Thyroid gland (tissue), 4 donors: ENCODE results near the gene AK9. TPM values are rescaled to one million over a fixed set of nuclear protein-coding genes. Genes with fewer than 3 reads are reported as not detected.
"Not testable (repeated sequence)": the region's sequence is repeated elsewhere in the genome, so short reads cannot be mapped to it uniquely, and the experiment has no call there.

Experiments
- DNase-seq, 2 donors: peaks; one replicate each; pipeline ENCODE4 v3.0.0-alpha.2; 2019
- H3K27ac ChIP-seq, 3 donors: fragments of 200-600 bp; sonication (generic); 1 replicate in 2 of 3; 2 replicates in 1 of 3; pipeline ENCODE4 v1.5.1; 2016 to 2019; ENCODE audit warnings: mild to moderate bottlenecking in 1 of 3, moderate library complexity in 1 of 3
- H3K27me3 ChIP-seq: fragments of 200-600 bp; sonication (generic); one replicate; pipeline ENCODE4 v1.5.1; 2019
- H3K36me3 ChIP-seq, 2 donors: fragments of 200-600 bp; sonication (generic); one replicate each; pipeline ENCODE4 v1.5.1; 2016 to 2019
- H3K4me1 ChIP-seq, 2 donors: fragments of 200-600 bp; sonication (generic); one replicate each; pipeline ENCODE4 v1.5.1; 2017 to 2019
- H3K4me3 ChIP-seq, 3 donors: fragments of 200-600 bp; sonication (generic); replicated peaks in 1 of 3; 1 replicate in 2 of 3; 2 replicates in 1 of 3; pipeline ENCODE4 v1.5.1; 2016; ENCODE audit warnings: mild to moderate bottlenecking in 1 of 3
- H3K9me3 ChIP-seq: fragments of 200-600 bp; sonication (generic); one replicate; pipeline ENCODE4 v1.5.1; 2017
- CTCF ChIP-seq, 6 experiments: fragments of 200-600 bp in 3 of 6; fragments of 450-650 bp in 3 of 6; sonication (generic) in 3 of 6; IDR thresholded peaks; one replicate each; pipeline ENCODE4 v1.5.1; 2016 to 2019; ENCODE audit warnings: antibody characterized with exemption in 6 of 6, mild to moderate bottlenecking in 2 of 6, inconsistent platforms in 1 of 6, moderate library complexity in 1 of 6
- POLR2A ChIP-seq, 2 donors: fragments of 450-650 bp; IDR thresholded peaks; one replicate each; pipeline ENCODE4 v1.6.1; 2017; ENCODE audit warnings: antibody characterized with exemption in 2 of 2, mild to moderate bottlenecking in 2 of 2, moderate library complexity in 1 of 2
- WGBS, 2 donors: methylation state at CpG; one replicate each; pipeline ENCODE4 v1.1.5; 2017; 5-methylcytosine and 5-hydroxymethylcytosine counted together
- intact Hi-C: fragments of 100-400 bp; cut with DNase I; formaldehyde crosslinking; loops from one replicate; pipeline ENCODE4 v1.15.1; 2023
- total RNA-seq, 4 donors: library from RNA; depleted of rRNA; stranded (reverse); fragments of >200 nt; gene quantifications; one replicate each; pipeline ENCODE4 v1.2.3, GENCODE V29; 2016

The AK9 gene
- total RNA-seq, 4 donors from 2014 or later, result 12.5 to 42.6 (median 15.3) TPM

GRCh38 chr6:109687271-109687761 lies 3.7 kb downstream of the AK9 start:
- 57 to 75% methylated on average over 2 of the region's 2 CpGs for WGBS, 2 donors
- TF ChIP-seq CTCF (IDR thresholded peaks at IDR 0.05), result no peak
- TF ChIP-seq POLR2A (IDR thresholded peaks at IDR 0.05), result no peak
- Histone ChIP-seq H3K4me3 (no peak overlapping the region), H3K9me3 (no peaks in the 10 kb centered on the region), H3K4me1 (peaks cover 0 to 14% of the 10 kb centered on the region in 2 donors), H3K36me3 (no peaks in the 10 kb centered on the region), H3K27me3 (no peaks in the 10 kb centered on the region), H3K27ac (no peak overlapping the region)
- no peak for DNase-seq
- intact Hi-C loops, result no loop called here

- no peak overlapping the region for H3K27ac ChIP-seq
- H3K36me3 ChIP-seq, result no peaks in the 10 kb centered on the region
- no peak overlapping the region for H3K4me3 ChIP-seq
- intact Hi-C loops, result no loop called here
- H3K4me1 ChIP-seq, result peaks cover 0 to 8% of the 10 kb centered on the region in 2 donors
- no peak for TF ChIP-seq CTCF (IDR thresholded peaks at IDR 0.05)
- no peak for TF ChIP-seq POLR2A (IDR thresholded peaks at IDR 0.05)
- 95 to 100% methylated on average over 1 of the region's 1 CpG for WGBS, 2 donors
- H3K9me3 ChIP-seq, result no peaks in the 10 kb centered on the region
- no peak for DNase-seq
- H3K27me3 ChIP-seq, result no peaks in the 10 kb centered on the region
These were observed 4.3 kb downstream of the AK9 start for GRCh38 chr6:109686566-109687265.

DNA sequence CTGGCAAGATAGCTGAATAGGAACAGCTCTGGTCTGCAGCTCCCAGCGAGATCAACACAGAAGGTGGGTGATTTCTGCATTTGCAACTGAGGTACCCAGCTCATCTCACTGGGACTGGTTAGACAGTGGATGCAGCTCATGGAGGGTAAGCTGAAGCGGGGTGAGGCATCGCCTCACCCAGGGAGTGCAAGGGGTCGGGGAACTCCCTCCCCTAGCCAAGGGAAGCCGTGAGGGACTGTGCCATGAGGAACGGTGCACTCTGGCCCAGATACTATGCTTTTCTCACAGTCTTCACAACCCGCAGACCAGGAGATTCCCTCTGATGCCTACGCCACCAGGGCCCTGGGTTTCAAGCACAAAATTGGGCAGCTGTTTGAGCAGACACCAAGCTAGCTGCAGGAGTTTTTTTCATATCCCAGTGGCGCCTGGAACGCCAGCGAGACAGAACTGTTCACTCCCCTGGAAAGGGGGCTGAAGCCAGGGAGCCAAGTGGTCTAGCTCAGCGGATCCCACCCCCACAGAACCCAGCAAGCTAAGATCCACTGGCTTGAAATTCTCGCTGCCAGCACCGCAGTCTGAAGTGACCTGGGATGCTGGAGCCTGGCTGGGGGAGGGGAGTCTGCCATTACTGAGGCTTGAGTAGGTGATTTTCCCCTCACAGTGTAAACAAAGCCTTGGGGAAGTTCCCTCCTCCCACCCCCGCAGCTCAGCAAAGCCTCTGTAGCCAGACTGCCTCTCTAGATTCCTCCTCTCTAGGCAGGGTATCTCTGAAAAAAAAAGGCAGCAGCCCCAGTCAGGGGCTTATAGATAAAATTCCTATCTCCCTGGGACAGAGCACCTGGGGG lies 12.1 kb downstream of the AK9 start:
- H3K27me3 ChIP-seq, intact Hi-C loops, H3K27ac ChIP-seq, H3K4me3 ChIP-seq, H3K36me3 ChIP-seq, H3K9me3 ChIP-seq: not testable (repeated sequence)
- H3K4me1 ChIP-seq, result peaks cover 0 to 11% of the 10 kb centered on the region in 2 donors
- 42 to 76% methylated on average over 6 to 12 of the region's 15 CpGs for WGBS, 2 donors
- peak; percentile 84 to 89 for DNase-seq

GRCh38 chr6:109678240-109678639 lies 12.8 kb downstream of the AK9 start:
- 87 to 88% methylated on average over 4 of the region's 4 CpGs for WGBS, 2 donors
- Histone ChIP-seq H3K4me3 (no peak overlapping the region), H3K4me1 (peaks cover 0 to 11% of the 10 kb centered on the region in 2 donors), H3K27ac (no peak overlapping the region), H3K9me3 (no peaks in the 10 kb centered on the region), H3K27me3 (no peaks in the 10 kb centered on the region), H3K36me3 (no peaks in the 10 kb centered on the region)
- DNase-seq, result no peak
- intact Hi-C loops, result no loop called here
- TF ChIP-seq CTCF (IDR thresholded peaks at IDR 0.05), result no peak
- no peak for TF ChIP-seq POLR2A (IDR thresholded peaks at IDR 0.05)

GRCh38 chr6:109676724-109677123 lies 14.3 kb downstream of the AK9 start:
- no peaks in the 10 kb centered on the region for H3K27me3 ChIP-seq
- no peak for DNase-seq
- H3K4me3 ChIP-seq, result no peak overlapping the region
- peaks cover 0 to 11% of the 10 kb centered on the region in 2 donors for H3K4me1 ChIP-seq
- 94 to 97% methylated on average over 1 of the region's 1 CpG for WGBS, 2 donors
- TF ChIP-seq CTCF (IDR thresholded peaks at IDR 0.05), result no peak
- TF ChIP-seq POLR2A (IDR thresholded peaks at IDR 0.05), result no peak
- H3K9me3 ChIP-seq, result no peaks in the 10 kb centered on the region
- no peak overlapping the region for H3K27ac ChIP-seq
- intact Hi-C loops, result no loop called here
- no peaks in the 10 kb centered on the region for H3K36me3 ChIP-seq
